AG04450 (cell line): ENCODE results near the gene DPP10. TPM values are rescaled to one million over a fixed set of nuclear protein-coding genes. Genes with fewer than 3 reads are reported as not detected.
"Not testable (repeated sequence)": the region's sequence is repeated elsewhere in the genome, so short reads cannot be mapped to it uniquely, and the experiment has no call there.

Experiments
- CTCF ChIA-PET: fragments of 300-600, 350-600 bp; formaldehyde crosslinking; extraction: SDS; loops from one replicate; lab custom pipeline; 2022; ENCODE audit warnings: antibody characterized with exemption, inconsistent platforms; lab: Charles Lee
- POLR2A ChIA-PET: fragments of 350-600 bp; formaldehyde crosslinking; extraction: SDS; loops from one replicate; lab custom pipeline; 2021; ENCODE audit warnings: antibody characterized with exemption, inconsistent platforms; lab: Yijun Ruan, JAX
- DNase-seq: peaks from one replicate; pipeline ENCODE4 v3.0.0-alpha.2; 2011; ENCODE audit warnings: low read depth, low spot score
- H3K27ac ChIP-seq: one replicate; pipeline ENCODE4 v1.5.1; 2012; ENCODE audit warnings: low read depth, low read length, control low read depth
- H3K27me3 ChIP-seq: one replicate; pipeline ENCODE4 v1.6.0; 2012; ENCODE audit warnings: low read length; ENCODE audit not compliant: control insufficient read depth, insufficient read depth
- H3K4me3 ChIP-seq: 2 replicates; pipeline ENCODE4 v1.5.1; 2011; ENCODE audit warnings: mild to moderate bottlenecking, low read depth, low read length, control low read depth
- H3K9me3 ChIP-seq: 2 replicates; pipeline ENCODE4 v1.5.1; 2012; ENCODE audit warnings: low read length; ENCODE audit not compliant: control insufficient read depth, insufficient read depth
- CTCF ChIP-seq: IDR thresholded peaks from 2 replicates; pipeline ENCODE4 v1.5.1; 2011; ENCODE audit warnings: low read depth, low read length, control low read depth, inconsistent platforms
- polyA plus RNA-seq: library from polyadenylated mRNA; depleted of rRNA; stranded (reverse); fragments of >200 nt; gene quantifications from 2 replicates; pipeline ENCODE4 v1.2.3, GENCODE V29; 2011

Gene DPP10
- polyA plus RNA-seq, 1 experiment: not detected

- Histone ChIP-seq H3K9me3 (peaks cover 17% of the 10 kb centered on the region), H3K27me3 (no peaks in the 10 kb centered on the region), H3K27ac (no peak overlapping the region), H3K4me3 (no peak overlapping the region)
- CTCF ChIA-PET: no interaction called here
- POLR2A ChIA-PET: no interaction called here
- no peak for DNase-seq
- no peak for TF ChIP-seq CTCF
These were observed 633.4 kb downstream of the DPP10 start for GRCh38 chr2:115075800-115076199.

GRCh38 chr2:115077626-115078025 lies 635.2 kb downstream of the DPP10 start:
- no peak for DNase-seq
- ChIA-PET CTCF (no interaction called here), POLR2A (no interaction called here)
- no peak for TF ChIP-seq CTCF
- Histone ChIP-seq H3K9me3 (peaks cover 17% of the 10 kb centered on the region), H3K27ac (no peak overlapping the region), H3K27me3 (no peaks in the 10 kb centered on the region), H3K4me3 (no peak overlapping the region)

- Histone ChIP-seq H3K27me3 (no peaks in the 10 kb centered on the region), H3K9me3 (peaks cover 27% of the 10 kb centered on the region), H3K27ac (no peak overlapping the region), H3K4me3 (no peak overlapping the region)
- TF ChIP-seq CTCF: no peak
- ChIA-PET POLR2A (no interaction called here), CTCF (no interaction called here)
- DNase-seq: no peak
These were observed 640.8 kb downstream of the DPP10 start for GRCh38 chr2:115083225-115083624.

GRCh38 chr2:115083711-115084110 lies 641.3 kb downstream of the DPP10 start:
- no peak for TF ChIP-seq CTCF
- no peaks in the 10 kb centered on the region for H3K27me3 ChIP-seq
- peaks cover 29% of the 10 kb centered on the region for H3K9me3 ChIP-seq
- POLR2A ChIA-PET: no interaction called here
- CTCF ChIA-PET: no interaction called here
- no peak overlapping the region for H3K4me3 ChIP-seq
- DNase-seq: no peak
- H3K27ac ChIP-seq: no peak overlapping the region

DNA sequence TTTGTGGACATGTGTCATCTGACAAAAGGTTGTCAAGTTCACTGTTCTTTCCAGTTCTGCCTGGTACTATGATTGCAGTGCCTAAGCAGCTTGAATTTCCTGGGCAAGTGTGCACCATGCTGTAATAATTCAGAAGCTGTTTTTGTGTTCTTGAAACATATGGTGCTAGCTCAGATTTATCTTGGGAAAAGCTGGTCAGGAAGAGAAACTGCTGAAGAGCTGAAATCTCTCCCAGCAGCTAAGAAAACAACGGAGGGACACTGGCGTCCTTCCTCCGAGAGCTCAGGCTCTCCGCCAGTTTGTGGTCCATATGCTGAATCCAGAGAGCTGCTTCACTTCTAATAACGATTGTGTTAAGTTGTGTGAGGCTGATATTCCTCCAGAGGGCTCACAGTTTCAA lies 642.0 kb downstream of the DPP10 start:
- POLR2A ChIA-PET: no interaction called here
- H3K4me3 ChIP-seq: no peak overlapping the region
- peaks cover 22% of the 10 kb centered on the region for H3K9me3 ChIP-seq
- TF ChIP-seq CTCF: no peak
- no peak for DNase-seq
- H3K27me3 ChIP-seq: no peaks in the 10 kb centered on the region
- CTCF ChIA-PET: no interaction called here
- H3K27ac ChIP-seq: no peak overlapping the region

- CTCF ChIA-PET, H3K4me3 ChIP-seq, POLR2A ChIA-PET: not testable (repeated sequence)
These were observed 643.7 kb downstream of the DPP10 start for GRCh38 chr2:115086051-115086620.

More at GRCh38 chr2:115086051-115086620, 643.7 kb downstream of the DPP10 start:
- H3K9me3 ChIP-seq: peaks cover 14% of the 10 kb centered on the region
- DNase-seq, H3K27ac ChIP-seq, H3K27me3 ChIP-seq: not testable (repeated sequence)
